GM21786 (cell line): Measurements from ENCODE around the gene ACAN.

Experiments
- ATAC-seq: cut with Tn5 transposase; IDR thresholded peaks from one replicate; pipeline ENCODE4 v1.9.1; 2021; ENCODE audit not compliant: unreplicated experiment

The ACAN gene

GRCh38 chr15:88876573-88876972 lies 73.3 kb downstream of the ACAN start:
- no peak for ATAC-seq

GRCh38 chr15:88877415-88877814 lies 74.2 kb downstream of the ACAN start:
- no peak for ATAC-seq

- ATAC-seq, result no peak
Observed at GRCh38 chr15:88877906-88878305, 74.7 kb downstream of the ACAN start.

- no peak for ATAC-seq
Observed at GRCh38 chr15:88878720-88879184, 75.5 kb downstream of the ACAN start.

GRCh38 chr15:88880944-88881740 lies 77.9 kb downstream of the ACAN start:
- ATAC-seq, result no peak

- no peak for ATAC-seq
Observed at GRCh38 chr15:88881775-88882174, 78.5 kb downstream of the ACAN start.

- no peak for ATAC-seq
Observed at GRCh38 chr15:88882785-88883184, 79.5 kb downstream of the ACAN start.

- no peak for ATAC-seq
Observed at GRCh38 chr15:88887068-88887580, 83.9 kb downstream of the ACAN start.

- no peak for ATAC-seq
Observed at GRCh38 chr15:88888719-88889118, 85.5 kb downstream of the ACAN start.

- ATAC-seq, result no peak
Observed at GRCh38 chr15:88890495-88890894, 87.3 kb downstream of the ACAN start.

GRCh38 chr15:88891540-88892254 lies 88.5 kb downstream of the ACAN start:
- no peak for ATAC-seq

GRCh38 chr15:88894348-88894818 lies 91.1 kb downstream of the ACAN start:
- ATAC-seq, result peak; percentile 46

GRCh38 chr15:88894819-88895767 lies 91.9 kb downstream of the ACAN start, which contains the start of gene HAPLN3:
HAPLN3 (minus strand) TSS chr15:88895544; CDS start chr15:88887298, 8,246 bp downstream.
- ATAC-seq, result peak; percentile 20

GRCh38 chr15:88896333-88897033 lies 93.2 kb downstream of the ACAN start:
- ATAC-seq, result no peak

- ATAC-seq, result no peak
Observed at GRCh38 chr15:88897142-88897455, 93.9 kb downstream of the ACAN start.

- peak; percentile 45 for ATAC-seq
Observed at GRCh38 chr15:88897456-88898194, 94.4 kb downstream of the ACAN start.

- ATAC-seq, result no peak
Observed at GRCh38 chr15:88898736-88899135, 95.5 kb downstream of the ACAN start.

GRCh38 chr15:88899251-88899650 lies 96.0 kb downstream of the ACAN start:
- no peak for ATAC-seq

- no peak for ATAC-seq
Observed at GRCh38 chr15:88900309-88900981, 97.2 kb downstream of the ACAN start.
